ENCODE measurements around the gene NSG1.

GRCh38 chr4:4394644-4395043 lies 7.7 kb downstream of the NSG1 start:
- no peak for TF ChIP-seq IRF1 (CRISPR knock-in tag; IDR thresholded peaks at IDR 0.05; ENCODE audit: low read depth)
- no peak for TF ChIP-seq CTCF (CRISPR knock-in tag; IDR thresholded peaks at IDR 0.05)
- no peak for TF ChIP-seq POLR2G (IDR thresholded peaks at IDR 0.05; ENCODE audit: low read depth, low read length)
- TF ChIP-seq POLR2A (IDR thresholded peaks at IDR 0.05; ENCODE audit: insufficient read depth in 1 of 2, low read depth in 2 of 2, low read length in 2 of 2), result no peak
- TF ChIP-seq ZNF274 (CRISPR knock-in tag; IDR thresholded peaks at IDR 0.05), result no peak
- no peak for TF ChIP-seq IRF9 (CRISPR knock-in tag; IDR thresholded peaks at IDR 0.05; ENCODE audit: borderline replicate concordance)
- TF ChIP-seq ZNF580 (CRISPR knock-in tag; IDR thresholded peaks at IDR 0.05; ENCODE audit: borderline replicate concordance, low read depth), result no peak
- TF ChIP-seq DMTF1 (CRISPR knock-in tag; IDR thresholded peaks at IDR 0.05), result no peak
- no peak for TF ChIP-seq ZFX (CRISPR knock-in tag; IDR thresholded peaks at IDR 0.05; ENCODE audit: low read depth)
- TF ChIP-seq ZBTB20 (CRISPR knock-in tag; IDR thresholded peaks at IDR 0.05; ENCODE audit: borderline replicate concordance, low read depth), result no peak
- TF ChIP-seq NFYB (CRISPR knock-in tag; IDR thresholded peaks at IDR 0.05), result no peak
- TF ChIP-seq ZNF563 (CRISPR knock-in tag; IDR thresholded peaks at IDR 0.05), result no peak
- TF ChIP-seq JUND (CRISPR knock-in tag; IDR thresholded peaks at IDR 0.05), result no peak
- no peak for TF ChIP-seq KLF12 (CRISPR knock-in tag; IDR thresholded peaks at IDR 0.05; ENCODE audit: borderline replicate concordance)

Measured in HepG2 (cell line).